Ascending aorta (tissue), 2 donors: ENCODE measurements around the gene ZNF480. TPM values are rescaled to one million over a fixed set of nuclear protein-coding genes. Genes with fewer than 3 reads are reported as not detected.
"Not testable (repeated sequence)": the region's sequence is repeated elsewhere in the genome, so short reads cannot be mapped to it uniquely, and the experiment has no call there.

Source experiments
- DNase-seq, 2 donors: peaks; one replicate each; pipeline ENCODE4 v3.0.0-alpha.2; 2019; ENCODE audit warnings: low spot score in 2 of 2
- H3K27ac ChIP-seq, 2 donors: fragments of 200-600 bp; sonication (generic); one replicate each; pipeline ENCODE4 v1.5.1; 2016 to 2017; ENCODE audit warnings: mild to moderate bottlenecking in 1 of 2
- H3K27me3 ChIP-seq: fragments of 200-600 bp; sonication (generic); one replicate; pipeline ENCODE4 v1.5.1; 2017
- H3K36me3 ChIP-seq, 2 donors: fragments of 200-600 bp; sonication (generic); one replicate each; pipeline ENCODE4 v1.5.1; 2016
- H3K4me1 ChIP-seq, 2 donors: fragments of 200-600 bp; sonication (generic); one replicate each; pipeline ENCODE4 v1.5.1; 2016 to 2017; ENCODE audit warnings: mild to moderate bottlenecking in 1 of 2
- H3K4me3 ChIP-seq, 2 donors: fragments of 200-600 bp; sonication (generic); one replicate each; pipeline ENCODE4 v1.5.1; 2016 to 2017; ENCODE audit warnings: mild to moderate bottlenecking in 1 of 2
- H3K9me3 ChIP-seq, 2 donors: fragments of 200-600 bp; sonication (generic); one replicate each; pipeline ENCODE4 v1.5.1; 2016
- intact Hi-C: fragments of 100-400 bp; cut with DNase I; formaldehyde crosslinking; loops from one replicate; pipeline ENCODE4 v1.15.1; 2023
- total RNA-seq: library from RNA; depleted of rRNA; stranded (reverse); fragments of >200 nt; gene quantifications from one replicate; pipeline ENCODE4 v1.1.0, GENCODE V29; 2016
- TF ChIP-seq, protein P1 (sequence below), 3 experiments: fragments of 200-600 bp in 2 of 3; fragments of 450-650 bp in 1 of 3; sonication (generic) in 2 of 3; IDR thresholded peaks; one replicate each; pipeline ENCODE4 v1.5.1; 2016 to 2019; ENCODE audit warnings: antibody characterized with exemption in 3 of 3, mild to moderate bottlenecking in 1 of 3, moderate library complexity in 1 of 3

ZNF480 gene
- total RNA-seq = 4.4 TPM

GRCh38 chr19:52296773-52297600 is at the start of gene ZNF480:
ZNF480 (plus strand) TSS chr19:52297169; CDS start chr19:52300413, 3,244 bp downstream.
- intact Hi-C loops = loop anchor here (1.0 to 2.0 kb wide), 4 partner anchors 28 to 600 kb away; partner anchors contain the start of genes ZNF320, ZNF616, ZNF766 and ZNF841
- peak; percentile 26 to 87 for DNase-seq
- peaks cover 0 to 4% of the 10 kb centered on the region in 2 donors for H3K4me1 ChIP-seq
- H3K9me3 ChIP-seq = peaks cover 0 to 2% of the 10 kb centered on the region in 2 donors
- TF ChIP-seq, protein P1, sequence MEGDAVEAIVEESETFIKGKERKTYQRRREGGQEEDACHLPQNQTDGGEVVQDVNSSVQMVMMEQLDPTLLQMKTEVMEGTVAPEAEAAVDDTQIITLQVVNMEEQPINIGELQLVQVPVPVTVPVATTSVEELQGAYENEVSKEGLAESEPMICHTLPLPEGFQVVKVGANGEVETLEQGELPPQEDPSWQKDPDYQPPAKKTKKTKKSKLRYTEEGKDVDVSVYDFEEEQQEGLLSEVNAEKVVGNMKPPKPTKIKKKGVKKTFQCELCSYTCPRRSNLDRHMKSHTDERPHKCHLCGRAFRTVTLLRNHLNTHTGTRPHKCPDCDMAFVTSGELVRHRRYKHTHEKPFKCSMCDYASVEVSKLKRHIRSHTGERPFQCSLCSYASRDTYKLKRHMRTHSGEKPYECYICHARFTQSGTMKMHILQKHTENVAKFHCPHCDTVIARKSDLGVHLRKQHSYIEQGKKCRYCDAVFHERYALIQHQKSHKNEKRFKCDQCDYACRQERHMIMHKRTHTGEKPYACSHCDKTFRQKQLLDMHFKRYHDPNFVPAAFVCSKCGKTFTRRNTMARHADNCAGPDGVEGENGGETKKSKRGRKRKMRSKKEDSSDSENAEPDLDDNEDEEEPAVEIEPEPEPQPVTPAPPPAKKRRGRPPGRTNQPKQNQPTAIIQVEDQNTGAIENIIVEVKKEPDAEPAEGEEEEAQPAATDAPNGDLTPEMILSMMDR (IDR thresholded peaks at IDR 0.05) = no peak
- H3K27ac ChIP-seq = peak within 1 kb of the TSS; percentile 91 to 94
- H3K27me3 ChIP-seq = no peaks in the 10 kb centered on the region
- H3K4me3 ChIP-seq = peak within 1 kb of the TSS; percentile 77 to 84
- peaks cover 20 to 31% of the 10 kb centered on the region in 2 donors for H3K36me3 ChIP-seq

DNA sequence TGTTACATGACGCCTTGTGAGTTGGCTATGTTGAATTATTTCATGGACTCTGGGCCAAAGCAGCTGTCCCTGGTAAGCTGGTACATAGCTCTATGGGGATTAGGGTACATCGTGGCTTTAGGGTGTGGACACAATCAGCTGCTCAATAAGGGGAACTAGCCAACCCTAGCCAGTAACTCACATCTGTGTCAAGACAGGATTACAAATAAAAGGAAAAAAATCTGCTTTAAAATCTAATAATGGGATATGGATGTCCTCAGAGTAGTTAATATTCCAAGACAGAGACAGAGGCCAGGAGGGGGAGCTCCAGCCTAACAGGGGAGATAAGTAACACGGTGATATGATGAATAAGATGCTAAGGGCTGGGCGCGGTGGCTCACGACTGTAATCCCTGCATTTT is 48.7 kb upstream of the ZNF480 start:
- no peak for DNase-seq
- no peaks in the 10 kb centered on the region for H3K9me3 ChIP-seq
- TF ChIP-seq, protein P1 (IDR thresholded peaks at IDR 0.05) = peak in 1 of 3 experiments; percentile 47
- intact Hi-C loops = no loop called here
- H3K36me3 ChIP-seq = no peaks in the 10 kb centered on the region
- H3K4me1 ChIP-seq = no peaks in the 10 kb centered on the region
- H3K4me3 ChIP-seq = no peak overlapping the region
- no peak overlapping the region for H3K27ac ChIP-seq
- H3K27me3 ChIP-seq = no peaks in the 10 kb centered on the region

GRCh38 chr19:52258426-52258825 is 38.5 kb upstream of the ZNF480 start:
- Histone ChIP-seq H3K27ac (no peak overlapping the region), H3K4me3 (no peak overlapping the region), H3K36me3 (no peaks in the 10 kb centered on the region), H3K9me3 (no peaks in the 10 kb centered on the region), H3K4me1 (no peaks in the 10 kb centered on the region), H3K27me3 (no peaks in the 10 kb centered on the region)
- TF ChIP-seq, protein P1 (IDR thresholded peaks at IDR 0.05) = no peak
- intact Hi-C loops = no loop called here
- DNase-seq = no peak

DNA sequence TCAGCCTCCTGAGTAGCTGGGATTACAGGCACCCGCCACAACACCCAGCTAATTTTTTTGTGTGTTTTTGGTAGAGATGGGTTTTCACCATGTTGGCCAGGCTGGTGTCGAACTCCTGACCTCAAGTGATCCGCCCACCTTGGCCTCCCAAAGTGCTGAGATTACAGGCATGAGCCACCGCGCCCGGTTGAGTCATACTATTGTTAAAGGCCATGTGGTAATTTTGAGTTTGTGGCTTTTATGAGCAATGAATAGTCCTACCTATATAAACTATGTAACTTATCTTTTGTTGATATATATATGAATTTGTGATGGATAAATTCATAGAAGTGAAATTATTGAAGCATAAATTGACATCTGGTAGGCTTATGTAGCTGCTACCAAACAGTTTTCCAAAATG is 31.4 kb upstream of the ZNF480 start:
- H3K27ac ChIP-seq, H3K9me3 ChIP-seq, H3K4me1 ChIP-seq, H3K4me3 ChIP-seq, intact Hi-C loops, H3K27me3 ChIP-seq, DNase-seq, H3K36me3 ChIP-seq: not testable (repeated sequence)

GRCh38 chr19:52269338-52270261 is 27.4 kb upstream of the ZNF480 start, which contains the start of gene ZNF766:
ZNF766 (plus strand) TSS chr19:52269587; CDS start chr19:52269614, 27 bp downstream.
- Histone ChIP-seq H3K9me3 (no peaks in the 10 kb centered on the region), H3K27ac (peak within 1 kb of the TSS; percentile 98), H3K4me3 (peak within 1 kb of the TSS; percentile 92 to 99), H3K27me3 (no peaks in the 10 kb centered on the region), H3K4me1 (peaks cover 5 to 14% of the 10 kb centered on the region in 2 donors), H3K36me3 (peaks cover 0 to 15% of the 10 kb centered on the region in 2 donors)
- TF ChIP-seq, protein P1 (IDR thresholded peaks at IDR 0.05) = no peak
- DNase-seq = peak; percentile 89 to 99
- intact Hi-C loops = loop anchor here (1.0 kb wide), 2 partner anchors 28 to 130 kb away; partner anchors contain the start of genes ZNF480 and ZNF616
